SK-N-SH treated with all-trans-retinoic acid at 6 μM for 48 hours (cell line): ENCODE data around the gene TTC27.
"Not testable (repeated sequence)": the region's sequence is repeated elsewhere in the genome, so short reads cannot be mapped to it uniquely, and the experiment has no call there.

Source experiments
- CSDC2 ChIP-seq: fragments of 250-450 bp; sonication (Bioruptor Pico); IDR thresholded peaks from 2 replicates; pipeline ENCODE4 v1.5.0; 2020; ENCODE audit warnings: mild to moderate bottlenecking, moderate library complexity
- ESRRG ChIP-seq: fragments of 250-450 bp; sonication (Bioruptor Pico); IDR thresholded peaks from 2 replicates; pipeline ENCODE4 v1.6.1; 2021; ENCODE audit warnings: mild to moderate bottlenecking
- ISL1 ChIP-seq: fragments of 250-450 bp; sonication (Bioruptor Pico); IDR thresholded peaks from 2 replicates; pipeline ENCODE4 v2.1.2; 2022; ENCODE audit warnings: mild to moderate bottlenecking, moderate library complexity
- PATZ1 ChIP-seq: fragments of 250-450 bp; sonication (Bioruptor Pico); IDR thresholded peaks from 2 replicates; pipeline ENCODE4 v1.8.0; 2020; ENCODE audit warnings: mild to moderate bottlenecking, moderate library complexity, borderline replicate concordance
- ZC3H10 ChIP-seq: fragments of 250-450 bp; sonication (Bioruptor Pico); IDR thresholded peaks from 2 replicates; pipeline ENCODE4 v1.5.1; 2021; ENCODE audit warnings: mild to moderate bottlenecking, moderate library complexity
- ZFP30 ChIP-seq: fragments of 450-650 bp; formaldehyde crosslinking; IDR thresholded peaks from 2 replicates; pipeline ENCODE4 v1.5.0; 2022; ENCODE audit warnings: mild to moderate bottlenecking, moderate library complexity

DNA sequence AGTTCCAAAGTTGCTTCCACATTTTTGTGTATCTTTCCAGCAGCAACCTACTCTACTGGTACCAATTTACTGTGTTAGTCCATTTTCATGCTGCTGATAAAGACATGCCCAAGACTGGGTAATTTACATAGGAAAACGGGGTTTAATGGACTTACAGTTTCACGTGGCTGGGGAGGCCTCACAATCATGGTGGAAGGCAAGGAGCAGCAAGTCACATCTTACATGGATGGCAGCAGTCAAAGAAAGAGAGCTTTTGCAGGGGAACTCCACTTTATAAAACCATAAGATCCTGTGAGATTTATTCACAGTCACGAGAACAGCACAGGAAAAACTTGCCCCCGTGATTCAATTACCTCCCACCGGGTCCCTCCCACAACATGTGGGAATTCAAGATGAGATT, 98.8 kb downstream of the TTC27 start:
- TF ChIP-seq PATZ1 (CRISPR knock-in tag); ISL1; ZC3H10 (CRISPR knock-in tag); CSDC2 (CRISPR knock-in tag); ESRRG (CRISPR knock-in tag); ZFP30: not testable (repeated sequence)
